Neural cell (in vitro differentiated cells): Measurements from ENCODE around the gene CTSF. TPM values are rescaled to one million over a fixed set of nuclear protein-coding genes. Genes with fewer than 3 reads are reported as not detected.

Experiments used
- H2AFZ ChIP-seq: fragments of 200-600, 300-800 bp; sonication (generic), shearing (Covaris generic); 2 replicates; pipeline ENCODE4 v1.6.0; 2014; ENCODE audit warnings: low read depth, mild to moderate bottlenecking, antibody characterized with exemption, low read length, moderate library complexity
- H3F3A ChIP-seq: fragments of 200-600 bp; shearing (Covaris generic); 2 replicates; pipeline ENCODE4 v1.6.1; 2016; ENCODE audit warnings: mild to moderate bottlenecking, moderate library complexity, mixed read lengths, antibody characterized with exemption, low read length; ENCODE audit not compliant: insufficient read depth, poor library complexity, severe bottlenecking
- H3K27ac ChIP-seq: fragments of 200-600, 300-800 bp; sonication (generic), shearing (Covaris generic); 2 replicates; pipeline ENCODE4 v1.5.1; 2014; ENCODE audit warnings: mild to moderate bottlenecking, low read length, moderate library complexity
- H3K27me3 ChIP-seq: fragments of 300-800, 200-600 bp; sonication (generic), shearing (Covaris generic); 2 replicates; pipeline ENCODE4 v1.6.0; 2014; ENCODE audit warnings: mild to moderate bottlenecking, low read depth, low read length, moderate library complexity; ENCODE audit not compliant: insufficient read depth
- H3K36me3 ChIP-seq: fragments of 300-800, 200-600 bp; sonication (generic), shearing (Covaris generic); 2 replicates; pipeline ENCODE4 v1.5.1; 2014; ENCODE audit warnings: mild to moderate bottlenecking, antibody characterized with exemption, low read length, moderate library complexity; ENCODE audit not compliant: insufficient read depth
- H3K4me2 ChIP-seq: fragments of 300-800, 200-600 bp; sonication (generic), shearing (Covaris generic); 2 replicates; pipeline ENCODE4 v1.6.0; 2014; ENCODE audit warnings: mild to moderate bottlenecking, low read length
- H3K4me3 ChIP-seq: fragments of 300-800, 200-600 bp; sonication (generic), shearing (Covaris generic); 2 replicates; pipeline ENCODE4 v1.5.1; 2014; ENCODE audit warnings: mild to moderate bottlenecking, low read length, moderate library complexity
- H3K79me2 ChIP-seq: fragments of 200-600 bp; shearing (Covaris generic); replicated peaks from 2 replicates; pipeline ENCODE4 v1.6.0; 2014; ENCODE audit warnings: mild to moderate bottlenecking, low read length, moderate library complexity; ENCODE audit not compliant: insufficient read depth
- H3K9ac ChIP-seq: fragments of 300-800, 200-600 bp; sonication (generic), shearing (Covaris generic); 2 replicates; pipeline ENCODE4 v1.6.1; 2016; ENCODE audit warnings: mild to moderate bottlenecking, low read length, mixed read lengths
- H3K9me2 ChIP-seq: fragments of 200-600 bp; shearing (Covaris generic); 2 replicates; pipeline ENCODE4 v1.6.1; 2016; ENCODE audit warnings: mild to moderate bottlenecking, low read length, mixed read lengths; ENCODE audit not compliant: insufficient read depth
- H3K9me3 ChIP-seq: fragments of 200-600, 300-800 bp; sonication (generic), shearing (Covaris generic); 2 replicates; pipeline ENCODE4 v1.6.1; 2016; ENCODE audit warnings: mild to moderate bottlenecking, mixed run types, low read length, moderate library complexity, mixed read lengths
- H4K20me1 ChIP-seq: fragments of 200-600 bp; shearing (Covaris generic); 2 replicates; pipeline ENCODE4 v1.6.1; 2016; ENCODE audit warnings: mild to moderate bottlenecking, mixed run types; ENCODE audit not compliant: insufficient read depth
- EP300 ChIP-seq: fragments of 450-650 bp; conservative IDR thresholded peaks from 2 replicates; pipeline ENCODE4 v1.6.1; 2014; ENCODE audit warnings: antibody characterized with exemption, mild to moderate bottlenecking, moderate library complexity; ENCODE audit not compliant: poor library complexity, severe bottlenecking
- EZH2 ChIP-seq: fragments of 200-600, 300-800 bp; shearing (Covaris generic), sonication (generic); IDR thresholded peaks from 2 replicates; pipeline ENCODE4 v1.6.1; 2014; ENCODE audit warnings: antibody characterized with exemption, low read length, borderline replicate concordance, mild to moderate bottlenecking; ENCODE audit not compliant: insufficient read depth, poor library complexity, severe bottlenecking
- MXI1 ChIP-seq: fragments of 450-650 bp; conservative IDR thresholded peaks from 2 replicates; pipeline ENCODE4 v1.6.1; 2014; ENCODE audit warnings: antibody characterized with exemption, mild to moderate bottlenecking; ENCODE audit not compliant: poor library complexity, severe bottlenecking
- POLR2AphosphoS5 ChIP-seq: IDR thresholded peaks from 2 replicates; pipeline ENCODE4 v1.6.1; 2012
- RAD21 ChIP-seq: fragments of 450-650 bp; conservative IDR thresholded peaks from 2 replicates; pipeline ENCODE4 v1.6.1; 2014; ENCODE audit warnings: antibody characterized with exemption, mild to moderate bottlenecking, moderate library complexity
- REST ChIP-seq: IDR thresholded peaks from 2 replicates; pipeline ENCODE4 v1.6.1; 2012; ENCODE audit warnings: borderline replicate concordance
- TAF1 ChIP-seq: IDR thresholded peaks from 2 replicates; pipeline ENCODE4 v1.6.1; 2012; ENCODE audit warnings: low read depth
- polyA plus RNA-seq: library from polyadenylated mRNA; depleted of rRNA; stranded (reverse); fragments of >200 nt; gene quantifications from 2 replicates; pipeline ENCODE4 v1.2.3, GENCODE V29; 2014
- small RNA-seq, 3 experiments: library from RNA; depleted of rRNA; stranded (forward); fragments of <200 nt; gene quantifications; one replicate each; pipeline ENCODE3, GENCODE V24; 2012
- TF ChIP-seq, protein P1 (sequence below): fragments of 450-650 bp; IDR thresholded peaks from 2 replicates; pipeline ENCODE4 v1.5.1; 2014; ENCODE audit warnings: antibody characterized with exemption, mild to moderate bottlenecking, moderate library complexity; ENCODE audit not compliant: poor library complexity, severe bottlenecking

The CTSF gene
- polyA plus RNA-seq, 1 donor from 2014 or later: 2.7 TPM

DNA sequence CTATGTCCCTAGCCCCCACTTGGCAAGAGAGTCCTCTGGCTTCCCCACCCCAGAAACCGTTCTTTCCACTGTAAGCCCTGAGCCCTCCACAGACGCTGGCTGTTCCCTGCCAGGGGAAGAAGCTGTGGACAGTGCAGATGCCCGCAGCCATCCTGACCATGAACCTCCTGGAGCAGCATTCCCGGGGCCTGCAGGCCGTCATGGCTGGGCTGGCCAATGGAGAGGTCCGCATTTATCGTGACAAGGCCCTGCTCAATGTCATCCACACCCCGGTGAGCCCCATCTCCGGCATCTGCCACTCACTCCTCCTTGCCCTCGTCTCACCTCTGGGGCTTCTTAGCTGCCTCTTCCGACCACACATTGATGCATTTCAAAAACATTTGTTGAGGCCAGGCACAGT, 44.8 kb downstream of the CTSF start:
- Histone ChIP-seq H3K79me2 (no peaks in the 10 kb centered on the region), H4K20me1 (no peaks in the 10 kb centered on the region), H3F3A (no peaks in the 10 kb centered on the region)

More for the DNA sequence above, 44.8 kb downstream of the CTSF start:
- Histone ChIP-seq H3K4me2 (no peak overlapping the region), H3K27ac (no peak overlapping the region), H3K36me3 (no peaks in the 10 kb centered on the region), H3K9ac (no peak overlapping the region), H3K9me2 (no peaks in the 10 kb centered on the region), H2AFZ (no peak overlapping the region), H3K27me3 (no peaks in the 10 kb centered on the region), H3K9me3 (no peaks in the 10 kb centered on the region), H3K4me3 (no peak overlapping the region)
- TF ChIP-seq RAD21 (no peak), EZH2 (no peak), REST (no peak), MXI1 (no peak), POLR2AphosphoS5 (no peak), TAF1 (no peak), EP300 (no peak)
- TF ChIP-seq, protein P1, sequence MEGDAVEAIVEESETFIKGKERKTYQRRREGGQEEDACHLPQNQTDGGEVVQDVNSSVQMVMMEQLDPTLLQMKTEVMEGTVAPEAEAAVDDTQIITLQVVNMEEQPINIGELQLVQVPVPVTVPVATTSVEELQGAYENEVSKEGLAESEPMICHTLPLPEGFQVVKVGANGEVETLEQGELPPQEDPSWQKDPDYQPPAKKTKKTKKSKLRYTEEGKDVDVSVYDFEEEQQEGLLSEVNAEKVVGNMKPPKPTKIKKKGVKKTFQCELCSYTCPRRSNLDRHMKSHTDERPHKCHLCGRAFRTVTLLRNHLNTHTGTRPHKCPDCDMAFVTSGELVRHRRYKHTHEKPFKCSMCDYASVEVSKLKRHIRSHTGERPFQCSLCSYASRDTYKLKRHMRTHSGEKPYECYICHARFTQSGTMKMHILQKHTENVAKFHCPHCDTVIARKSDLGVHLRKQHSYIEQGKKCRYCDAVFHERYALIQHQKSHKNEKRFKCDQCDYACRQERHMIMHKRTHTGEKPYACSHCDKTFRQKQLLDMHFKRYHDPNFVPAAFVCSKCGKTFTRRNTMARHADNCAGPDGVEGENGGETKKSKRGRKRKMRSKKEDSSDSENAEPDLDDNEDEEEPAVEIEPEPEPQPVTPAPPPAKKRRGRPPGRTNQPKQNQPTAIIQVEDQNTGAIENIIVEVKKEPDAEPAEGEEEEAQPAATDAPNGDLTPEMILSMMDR: no peak

Small RNAs within 50 kb of the gene (small RNA-seq; reads per million reads assigned to genes)
- gene RNU4-39P: 0 to 2.9 (median 0.16) reads per million in 3 experiments

Other genes starting within 250 kb of the CTSF start
- 1.4 and 4.2 TPM in 2 replicates for gene RIN1, start 232.2 kb downstream of the CTSF start, polyA plus RNA-seq
- gene BRMS1, start 223.5 kb downstream of the CTSF start, polyA plus RNA-seq: 78.3 and 108 TPM in 2 replicates
- gene B4GAT1, start 221.0 kb downstream of the CTSF start, polyA plus RNA-seq: 162 TPM in 2 replicates
- gene SLC29A2, start 196.8 kb downstream of the CTSF start, polyA plus RNA-seq: 1.7 and 2.2 TPM in 2 replicates
- gene NPAS4, start 147.6 kb downstream of the CTSF start, polyA plus RNA-seq: 6.7 and 10.6 TPM in 2 replicates
- 50.9 and 54.3 TPM in 2 replicates for gene MRPL11, start 129.8 kb downstream of the CTSF start, polyA plus RNA-seq
- 13.3 and 16.2 TPM in 2 replicates for gene PELI3, start 101.7 kb downstream of the CTSF start, polyA plus RNA-seq
- 56.2 and 71.7 TPM in 2 replicates for gene DPP3, start 88.2 kb downstream of the CTSF start, polyA plus RNA-seq
- 55.1 and 69.5 TPM in 2 replicates for gene BBS1, start 58.0 kb downstream of the CTSF start, polyA plus RNA-seq
- 14.9 and 15.9 TPM in 2 replicates for gene ZDHHC24, start 22.6 kb downstream of the CTSF start, polyA plus RNA-seq
- gene ACTN3, start 21.7 kb downstream of the CTSF start, polyA plus RNA-seq: not detected in 2 replicates
- 0.48 TPM in 1 of 2 replicates, not detected in the other for gene CCDC87, start 24.5 kb upstream of the CTSF start, polyA plus RNA-seq
- 40.8 and 71.6 TPM in 2 replicates for gene CCS, start 24.6 kb upstream of the CTSF start, polyA plus RNA-seq
- 43.0 and 44.8 TPM in 2 replicates for gene RBM14, start 48.0 kb upstream of the CTSF start, polyA plus RNA-seq
- 456 and 510 TPM in 2 replicates for gene RBM4, start 70.1 kb upstream of the CTSF start, polyA plus RNA-seq
- 197 and 212 TPM in 2 replicates for gene RBM4B, start 109.3 kb upstream of the CTSF start, polyA plus RNA-seq
- gene SPTBN2, start 160.6 kb upstream of the CTSF start, polyA plus RNA-seq: 159 and 219 TPM in 2 replicates